NCI-H1417 treated with DMSO at 0.1 percent for 48 hours (cell line): Measurements from ENCODE around the gene MEPE.

ENCODE experiments used
- DNase-seq: peaks from one replicate; lab custom pipeline; 2025; lab: John Stamatoyannopoulos, UW

MEPE gene

GRCh38 chr4:87843936-87844335, 11.2 kb downstream of the MEPE start:
- DNase-seq: no peak

GRCh38 chr4:87844452-87844851, 11.7 kb downstream of the MEPE start:
- no peak for DNase-seq

- no peak for DNase-seq
Measured at GRCh38 chr4:87846226-87846625, 13.5 kb downstream of the MEPE start.

GRCh38 chr4:87848622-87849351, 16.0 kb downstream of the MEPE start:
- no peak for DNase-seq

- DNase-seq: no peak
Measured at GRCh38 chr4:87849612-87850011, 16.8 kb downstream of the MEPE start.

GRCh38 chr4:87851332-87851731, 18.6 kb downstream of the MEPE start:
- DNase-seq: no peak

GRCh38 chr4:87851953-87852352, 19.2 kb downstream of the MEPE start:
- no peak for DNase-seq

GRCh38 chr4:87853108-87853507, 20.3 kb downstream of the MEPE start:
- peak; percentile 17 for DNase-seq

GRCh38 chr4:87853891-87854290, 21.1 kb downstream of the MEPE start:
- DNase-seq: no peak

- DNase-seq: no peak
Measured at GRCh38 chr4:87855559-87855958, 22.8 kb downstream of the MEPE start.

GRCh38 chr4:87856816-87857215, 24.0 kb downstream of the MEPE start:
- DNase-seq: no peak

- DNase-seq: no peak
Measured at GRCh38 chr4:87857789-87858188, 25.0 kb downstream of the MEPE start.

- DNase-seq: no peak
Measured at GRCh38 chr4:87862236-87862635, 29.5 kb downstream of the MEPE start.

- no peak for DNase-seq
Measured at GRCh38 chr4:87863486-87863885, 30.7 kb downstream of the MEPE start.

- DNase-seq: no peak
Measured at GRCh38 chr4:87864321-87864720, 31.6 kb downstream of the MEPE start.

- no peak for DNase-seq
Measured at GRCh38 chr4:87865288-87865687, 32.5 kb downstream of the MEPE start.

GRCh38 chr4:87865960-87866598, 33.3 kb downstream of the MEPE start:
- no peak for DNase-seq

- no peak for DNase-seq
Measured at GRCh38 chr4:87868522-87868921, 35.8 kb downstream of the MEPE start.

GRCh38 chr4:87872028-87872427, 39.3 kb downstream of the MEPE start:
- DNase-seq: no peak

GRCh38 chr4:87875191-87875590, 42.4 kb downstream of the MEPE start:
- no peak for DNase-seq

- no peak for DNase-seq
Measured at GRCh38 chr4:87880106-87880505, 47.3 kb downstream of the MEPE start.

GRCh38 chr4:87881115-87881514, 48.3 kb downstream of the MEPE start:
- no peak for DNase-seq

GRCh38 chr4:87882321-87882720, 49.6 kb downstream of the MEPE start:
- no peak for DNase-seq

GRCh38 chr4:87882861-87883260, 50.1 kb downstream of the MEPE start:
- no peak for DNase-seq
